SIG-M5 treated with dmso at 0.1 percent for 504 hours (cell line): ENCODE results near the gene PLEKHG2.
A peak's percentile ranks its signal among the peaks of the same experiment; 100 is the strongest.

Experiments
- DNase-seq: peaks from one replicate; lab custom pipeline; 2025; ENCODE audit not compliant: unreplicated experiment; lab: John Stamatoyannopoulos, UW

PLEKHG2 gene

DNA sequence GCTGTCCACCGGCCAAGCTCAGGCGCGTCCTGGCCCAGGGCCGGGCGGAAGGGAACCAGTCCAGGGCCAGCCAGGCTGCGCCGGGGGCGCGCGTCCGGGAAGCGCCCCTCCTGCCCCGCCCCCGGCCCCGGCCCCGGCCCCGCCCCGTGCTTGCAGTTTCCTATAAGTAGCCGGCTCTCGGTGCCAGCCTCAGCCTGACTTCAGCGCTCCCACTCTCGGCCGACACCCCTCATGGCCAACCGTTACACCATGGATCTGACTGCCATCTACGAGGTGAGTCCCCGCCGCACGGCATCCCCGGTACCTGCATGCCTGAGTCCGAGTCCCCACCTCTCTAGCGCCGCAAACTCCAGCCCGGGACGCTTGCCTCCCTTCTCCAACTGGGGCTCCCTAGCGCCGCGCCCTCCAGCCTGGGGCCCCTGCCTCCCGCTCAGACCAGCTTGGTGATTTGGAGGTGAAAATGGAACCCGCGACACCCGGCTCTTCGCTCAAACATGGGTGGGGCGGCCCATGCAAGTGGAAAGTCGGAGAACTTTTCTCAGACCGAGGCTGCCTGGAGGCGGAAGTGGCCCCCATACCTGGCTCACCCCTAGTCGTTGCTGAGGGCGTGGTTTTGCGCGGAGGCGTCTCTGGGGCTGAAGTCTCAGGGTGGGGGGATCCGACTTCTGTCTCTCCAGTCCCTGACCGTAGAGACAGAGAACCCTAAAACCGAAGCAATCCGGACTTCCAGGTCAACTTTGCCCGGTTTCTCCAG is 5.6 kb upstream of the PLEKHG2 start, which contains the start of gene ZFP36:
Gene ZFP36, plus strand, starts transcription at position 192 of the 754 bp plus-strand sequence. Its CDS starts 58 bp downstream, at position 250.
- DNase-seq, result peak; percentile 72

DNA sequence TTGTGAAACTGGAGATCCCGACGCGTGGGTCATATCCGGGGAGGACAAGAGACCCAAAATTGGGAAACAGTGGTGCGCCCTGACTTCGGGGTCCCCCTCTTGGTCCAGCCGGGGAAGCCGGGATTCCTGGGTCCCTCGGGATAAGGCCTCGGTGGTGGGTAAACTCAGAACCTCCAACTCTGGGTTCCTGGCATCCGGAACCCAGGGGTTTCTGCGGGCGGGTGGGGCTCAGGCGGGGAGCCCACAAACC is 5.1 kb upstream of the PLEKHG2 start:
- DNase-seq, result no peak

DNA sequence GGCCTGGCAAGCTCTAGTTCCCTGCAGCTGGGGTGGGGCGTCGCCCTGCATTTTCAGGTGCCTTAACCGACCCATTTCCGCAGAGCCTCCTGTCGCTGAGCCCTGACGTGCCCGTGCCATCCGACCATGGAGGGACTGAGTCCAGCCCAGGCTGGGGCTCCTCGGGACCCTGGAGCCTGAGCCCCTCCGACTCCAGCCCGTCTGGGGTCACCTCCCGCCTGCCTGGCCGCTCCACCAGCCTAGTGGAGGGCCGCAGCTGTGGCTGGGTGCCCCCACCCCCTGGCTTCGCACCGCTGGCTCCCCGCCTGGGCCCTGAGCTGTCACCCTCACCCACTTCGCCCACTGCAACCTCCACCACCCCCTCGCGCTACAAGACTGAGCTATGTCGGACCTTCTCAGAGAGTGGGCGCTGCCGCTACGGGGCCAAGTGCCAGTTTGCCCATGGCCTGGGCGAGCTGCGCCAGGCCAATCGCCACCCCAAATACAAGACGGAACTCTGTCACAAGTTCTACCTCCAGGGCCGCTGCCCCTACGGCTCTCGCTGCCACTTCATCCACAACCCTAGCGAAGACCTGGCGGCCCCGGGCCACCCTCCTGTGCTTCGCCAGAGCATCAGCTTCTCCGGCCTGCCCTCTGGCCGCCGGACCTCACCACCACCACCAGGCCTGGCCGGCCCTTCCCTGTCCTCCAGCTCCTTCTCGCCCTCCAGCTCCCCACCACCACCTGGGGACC is 4.6 kb upstream of the PLEKHG2 start:
- DNase-seq, result peak; percentile 47

DNA sequence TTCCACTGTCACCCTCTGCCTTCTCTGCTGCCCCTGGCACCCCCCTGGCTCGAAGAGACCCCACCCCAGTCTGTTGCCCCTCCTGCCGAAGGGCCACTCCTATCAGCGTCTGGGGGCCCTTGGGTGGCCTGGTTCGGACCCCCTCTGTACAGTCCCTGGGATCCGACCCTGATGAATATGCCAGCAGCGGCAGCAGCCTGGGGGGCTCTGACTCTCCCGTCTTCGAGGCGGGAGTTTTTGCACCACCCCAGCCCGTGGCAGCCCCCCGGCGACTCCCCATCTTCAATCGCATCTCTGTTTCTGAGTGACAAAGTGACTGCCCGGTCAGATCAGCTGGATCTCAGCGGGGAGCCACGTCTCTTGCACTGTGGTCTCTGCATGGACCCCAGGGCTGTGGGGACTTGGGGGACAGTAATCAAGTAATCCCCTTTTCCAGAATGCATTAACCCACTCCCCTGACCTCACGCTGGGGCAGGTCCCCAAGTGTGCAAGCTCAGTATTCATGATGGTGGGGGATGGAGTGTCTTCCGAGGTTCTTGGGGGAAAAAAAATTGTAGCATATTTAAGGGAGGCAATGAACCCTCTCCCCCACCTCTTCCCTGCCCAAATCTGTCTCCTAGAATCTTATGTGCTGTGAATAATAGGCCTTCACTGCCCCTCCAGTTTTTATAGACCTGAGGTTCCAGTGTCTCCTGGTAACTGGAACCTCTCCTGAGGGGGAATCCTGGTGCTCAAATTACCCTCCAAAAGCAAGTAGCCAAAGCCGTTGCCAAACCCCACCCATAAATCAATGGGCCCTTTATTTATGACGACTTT is 3.9 kb upstream of the PLEKHG2 start:
- peak; percentile 25 for DNase-seq

DNA sequence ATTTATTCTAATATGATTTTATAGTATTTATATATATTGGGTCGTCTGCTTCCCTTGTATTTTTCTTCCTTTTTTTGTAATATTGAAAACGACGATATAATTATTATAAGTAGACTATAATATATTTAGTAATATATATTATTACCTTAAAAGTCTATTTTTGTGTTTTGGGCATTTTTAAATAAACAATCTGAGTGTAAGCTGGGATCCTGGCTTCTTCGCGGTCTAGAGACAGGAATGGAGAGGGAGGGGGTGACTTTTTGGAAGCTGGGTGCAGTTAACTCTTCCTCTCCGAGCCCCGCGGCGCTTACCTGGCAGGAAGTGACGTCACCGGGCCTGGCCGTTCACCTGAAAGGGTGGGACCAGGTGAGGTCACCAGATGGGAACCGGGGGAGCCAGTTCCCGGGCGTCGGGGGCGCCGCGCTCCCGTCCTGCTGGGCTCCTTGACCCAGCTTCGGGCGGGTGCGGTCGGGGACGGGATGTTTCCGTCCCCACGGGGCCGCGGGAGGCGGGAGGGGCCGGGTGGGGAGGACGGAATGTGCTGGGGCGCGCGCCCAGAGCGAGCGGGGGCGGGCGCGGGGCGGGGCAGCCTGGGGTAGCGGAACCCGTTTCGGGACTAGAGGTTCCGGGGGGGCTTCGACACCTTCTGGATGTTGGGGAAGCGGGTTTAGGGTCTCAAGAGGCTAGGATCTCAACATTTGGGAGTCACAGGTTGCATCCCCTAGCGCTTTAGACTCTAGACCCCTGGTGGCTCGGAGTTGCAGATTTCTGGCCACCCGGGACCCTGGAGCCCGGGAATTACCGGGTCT is 3.1 kb upstream of the PLEKHG2 start:
- DNase-seq, result peak; percentile 73

DNA sequence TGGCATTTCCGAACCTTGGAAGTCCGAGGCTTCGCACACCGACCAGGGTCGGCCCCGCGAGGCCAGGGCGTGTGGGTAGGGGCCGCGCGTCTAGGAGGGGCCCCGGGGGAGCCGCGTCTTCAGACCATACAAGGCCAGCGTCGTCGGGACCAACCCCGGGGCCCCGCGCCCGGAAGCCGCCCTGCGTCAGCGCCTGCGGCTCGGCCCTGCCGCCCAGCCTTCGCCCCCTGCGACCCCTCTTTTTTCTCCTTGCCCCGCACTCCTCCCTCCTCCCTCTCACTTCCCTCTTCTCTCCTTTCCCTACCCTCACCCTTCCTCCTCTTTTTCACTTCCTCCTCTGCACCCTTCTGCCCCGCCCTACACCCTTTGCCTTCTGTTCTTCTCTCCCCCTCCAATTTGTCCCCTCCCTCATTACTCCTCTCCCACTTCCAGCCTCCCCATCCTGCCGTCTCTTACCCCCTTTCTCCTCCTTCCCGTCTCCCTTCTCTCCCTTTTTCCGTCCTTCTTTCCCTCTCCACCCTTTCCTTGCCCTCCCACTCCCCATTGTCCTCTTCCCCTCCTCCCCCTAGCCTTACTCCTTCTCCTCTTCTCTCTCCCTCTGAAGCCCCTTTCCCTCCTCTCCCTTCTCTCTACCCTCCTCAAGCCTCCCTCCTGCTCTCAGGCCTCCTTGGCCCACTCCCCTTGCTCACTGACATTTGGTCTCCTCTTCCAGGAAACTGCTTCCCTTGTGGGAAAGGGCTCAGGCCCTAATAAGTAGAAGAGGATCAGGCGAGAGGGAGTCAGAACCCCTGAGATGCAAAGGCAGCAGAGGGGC is 2.2 kb upstream of the PLEKHG2 start:
- peak; percentile 95 for DNase-seq

DNA sequence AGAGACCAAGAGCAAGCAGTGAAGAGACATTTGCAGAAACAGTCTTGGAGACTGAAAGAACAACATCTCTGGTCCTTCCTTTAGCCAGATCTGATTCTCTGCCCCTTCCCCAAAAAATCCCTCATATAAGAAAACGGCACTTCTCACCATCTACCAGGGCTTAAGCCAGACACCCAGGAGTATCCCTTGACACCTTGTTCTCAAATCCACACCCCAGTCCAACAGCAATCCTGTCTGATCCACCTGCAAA is 1.7 kb upstream of the PLEKHG2 start:
- DNase-seq, result no peak

DNA sequence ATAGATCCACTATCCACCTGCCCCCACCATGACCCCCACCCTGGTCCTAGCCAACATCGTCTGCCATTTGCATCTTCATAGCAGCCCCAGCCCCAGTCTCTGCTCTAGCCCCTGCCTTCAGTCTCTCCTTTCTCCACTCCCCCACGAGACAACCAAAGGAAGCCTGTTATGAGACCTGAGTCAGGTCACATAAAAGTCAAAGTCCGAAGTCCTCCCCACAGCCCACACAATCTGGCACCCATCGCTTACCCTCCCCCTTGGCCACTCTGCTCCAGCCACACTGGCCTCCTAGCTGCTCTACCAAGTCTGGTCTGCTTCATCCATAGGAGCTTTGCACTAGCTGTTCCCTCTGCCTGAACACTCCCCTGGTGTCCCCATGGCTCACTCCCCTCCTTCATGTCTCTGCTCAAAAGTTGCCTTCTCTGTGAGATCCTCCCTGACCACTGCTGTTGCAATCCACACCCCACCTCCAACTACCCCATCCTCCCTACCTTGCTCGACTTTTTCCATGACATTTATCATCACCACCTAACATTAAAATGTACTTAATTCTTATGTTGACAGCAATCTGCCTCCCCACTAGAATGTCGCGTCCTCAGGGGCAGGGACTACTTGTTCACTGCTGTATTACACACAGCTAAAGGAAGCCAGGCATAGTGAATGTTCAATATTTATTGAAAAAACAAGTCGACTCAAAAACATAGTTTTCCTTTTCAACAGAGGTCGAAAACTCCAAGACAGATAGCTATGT is 1.2 kb upstream of the PLEKHG2 start:
- peak; percentile 61 for DNase-seq

DNA sequence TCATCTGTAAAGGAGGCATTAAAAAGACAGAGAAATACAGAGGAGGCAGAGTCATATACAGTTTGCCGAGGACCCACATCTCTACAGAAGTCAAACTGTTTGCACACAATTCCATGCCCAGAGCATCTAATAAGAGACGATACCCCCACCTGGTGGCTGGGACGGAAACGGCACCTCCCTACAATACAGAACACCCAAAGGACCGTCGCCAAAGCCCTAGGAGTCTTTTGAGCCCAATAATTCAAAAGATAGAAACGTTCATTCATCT is 703 bp upstream of the PLEKHG2 start:
- peak; percentile 87 for DNase-seq

DNA sequence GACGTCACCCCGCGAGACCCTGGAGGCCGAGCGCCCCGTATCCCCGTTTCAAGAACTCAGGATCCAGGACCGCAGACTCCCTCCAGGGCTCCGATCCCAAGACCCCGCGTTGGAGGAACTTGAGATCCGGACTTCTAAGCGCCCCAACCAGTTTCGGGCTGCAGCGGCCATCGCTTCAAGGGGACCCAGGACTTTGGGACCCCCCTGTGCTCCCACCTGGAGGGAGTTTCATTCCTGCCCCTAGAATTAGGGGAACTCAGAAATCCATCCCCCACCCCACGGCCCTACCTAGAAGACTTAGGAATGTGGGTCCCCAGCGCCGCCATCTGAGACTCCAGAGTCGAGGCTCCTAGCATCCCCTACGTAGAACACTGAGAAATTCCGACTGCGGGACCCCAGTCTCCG is 400 bp downstream of the PLEKHG2 start:
- no peak for DNase-seq

DNA sequence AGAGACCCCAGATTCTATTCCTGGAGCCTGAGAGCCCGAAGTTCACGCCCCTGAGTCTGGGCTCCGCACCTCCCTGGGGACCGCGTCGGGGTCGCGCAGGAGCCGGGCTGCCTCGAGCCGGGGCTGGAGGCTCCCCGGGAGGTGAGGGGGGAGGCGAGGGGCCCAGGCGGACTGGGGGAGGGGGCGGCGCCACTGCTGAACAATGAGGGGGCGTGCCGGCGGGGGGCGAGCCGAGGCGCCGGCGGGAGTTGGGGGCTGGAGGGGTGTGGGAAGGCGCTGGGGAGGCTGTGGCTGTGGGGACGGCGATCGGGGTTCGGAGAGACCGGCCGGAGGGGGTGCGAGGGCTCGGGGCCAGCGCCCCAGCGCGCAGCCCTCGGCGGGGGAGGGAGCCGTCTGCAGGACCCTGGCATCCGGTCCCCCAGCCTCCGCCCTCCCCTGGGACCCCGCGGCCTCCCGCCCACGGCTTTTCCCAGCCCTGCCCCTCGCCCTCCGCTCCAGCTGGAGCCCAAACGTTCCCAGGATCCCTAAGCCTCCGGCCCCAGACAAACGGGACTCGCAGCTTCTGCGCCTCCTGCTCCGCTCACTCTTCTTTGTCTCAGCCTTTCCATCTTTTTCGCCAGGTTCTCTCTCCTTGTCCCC is 922 bp downstream of the PLEKHG2 start:
- DNase-seq, result no peak

DNA sequence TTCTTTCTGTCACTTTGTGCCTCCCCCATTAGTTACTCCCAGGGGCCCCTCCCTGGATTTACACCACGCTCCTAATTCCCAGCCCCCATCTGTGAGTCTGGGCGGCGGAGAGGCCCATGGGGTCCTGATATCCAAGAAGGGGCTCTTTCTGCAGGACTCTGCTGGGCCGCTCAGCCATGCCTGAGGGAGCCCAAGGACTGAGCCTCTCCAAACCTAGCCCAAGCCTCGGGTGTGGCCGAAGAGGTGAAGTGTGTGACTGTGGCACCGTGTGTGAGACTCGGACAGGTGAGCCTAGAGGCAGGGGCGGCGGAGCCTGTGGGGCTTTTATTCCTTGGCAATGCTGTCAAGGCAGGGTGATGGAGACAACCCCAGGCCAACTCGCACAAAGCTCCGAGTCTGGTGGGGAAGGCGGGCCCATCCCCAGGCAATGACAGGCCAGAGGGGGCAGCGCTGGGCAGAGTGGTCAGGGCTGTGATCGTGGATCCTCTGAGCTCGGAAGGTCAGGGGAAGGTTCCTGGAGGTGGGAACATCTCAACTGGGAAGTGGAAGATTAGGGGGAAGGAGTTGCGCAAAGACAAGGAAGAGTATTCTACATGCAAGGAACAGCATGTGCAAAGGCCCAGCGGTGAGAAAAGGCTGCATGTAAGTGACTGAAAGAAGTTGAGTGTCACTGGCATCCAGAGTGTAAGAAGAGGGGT is 1.6 kb downstream of the PLEKHG2 start:
- DNase-seq, result no peak

DNA sequence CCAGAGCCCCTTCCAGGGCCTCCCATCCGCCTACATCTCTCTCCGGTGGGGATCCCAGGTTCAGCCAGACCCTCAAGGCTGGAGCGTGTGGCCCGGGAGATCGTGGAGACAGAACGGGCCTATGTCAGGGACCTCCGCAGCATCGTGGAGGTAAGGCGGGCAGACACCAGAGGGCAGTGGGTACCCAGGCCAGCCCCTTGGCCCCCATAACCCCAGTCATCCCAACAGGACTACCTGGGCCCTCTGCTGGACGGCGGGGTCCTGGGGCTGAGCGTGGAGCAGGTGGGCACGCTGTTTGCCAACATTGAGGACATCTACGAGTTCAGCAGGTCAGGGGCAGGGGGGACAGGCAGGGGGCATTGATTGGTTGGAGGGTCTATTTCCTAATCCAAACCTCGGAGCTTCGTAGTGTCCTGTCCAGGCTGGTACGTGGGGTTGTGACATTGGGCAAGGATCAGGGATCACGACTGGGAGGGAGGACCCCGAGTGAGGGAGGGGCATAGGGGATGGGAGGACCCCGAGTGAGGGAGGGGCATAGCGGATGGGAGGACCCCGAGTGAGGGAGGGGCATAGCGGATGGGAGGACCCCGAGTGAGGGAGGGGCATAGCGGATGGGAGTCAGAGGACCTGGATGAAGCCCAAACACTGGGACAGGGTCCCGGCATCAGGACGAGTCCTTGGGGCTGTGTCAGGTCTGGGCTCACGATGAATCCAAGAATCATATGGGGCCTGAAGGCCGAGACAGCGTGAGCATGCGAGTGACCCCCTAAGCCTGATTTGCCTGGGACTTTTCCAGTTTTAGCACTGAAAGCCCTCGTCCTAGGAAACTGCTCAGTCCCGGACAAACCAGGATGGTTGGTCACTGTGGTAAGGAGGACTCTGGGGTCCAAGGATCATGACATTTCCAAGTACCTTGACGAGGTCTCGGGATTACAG is 2.9 kb downstream of the PLEKHG2 start:
- no peak for DNase-seq

DNA sequence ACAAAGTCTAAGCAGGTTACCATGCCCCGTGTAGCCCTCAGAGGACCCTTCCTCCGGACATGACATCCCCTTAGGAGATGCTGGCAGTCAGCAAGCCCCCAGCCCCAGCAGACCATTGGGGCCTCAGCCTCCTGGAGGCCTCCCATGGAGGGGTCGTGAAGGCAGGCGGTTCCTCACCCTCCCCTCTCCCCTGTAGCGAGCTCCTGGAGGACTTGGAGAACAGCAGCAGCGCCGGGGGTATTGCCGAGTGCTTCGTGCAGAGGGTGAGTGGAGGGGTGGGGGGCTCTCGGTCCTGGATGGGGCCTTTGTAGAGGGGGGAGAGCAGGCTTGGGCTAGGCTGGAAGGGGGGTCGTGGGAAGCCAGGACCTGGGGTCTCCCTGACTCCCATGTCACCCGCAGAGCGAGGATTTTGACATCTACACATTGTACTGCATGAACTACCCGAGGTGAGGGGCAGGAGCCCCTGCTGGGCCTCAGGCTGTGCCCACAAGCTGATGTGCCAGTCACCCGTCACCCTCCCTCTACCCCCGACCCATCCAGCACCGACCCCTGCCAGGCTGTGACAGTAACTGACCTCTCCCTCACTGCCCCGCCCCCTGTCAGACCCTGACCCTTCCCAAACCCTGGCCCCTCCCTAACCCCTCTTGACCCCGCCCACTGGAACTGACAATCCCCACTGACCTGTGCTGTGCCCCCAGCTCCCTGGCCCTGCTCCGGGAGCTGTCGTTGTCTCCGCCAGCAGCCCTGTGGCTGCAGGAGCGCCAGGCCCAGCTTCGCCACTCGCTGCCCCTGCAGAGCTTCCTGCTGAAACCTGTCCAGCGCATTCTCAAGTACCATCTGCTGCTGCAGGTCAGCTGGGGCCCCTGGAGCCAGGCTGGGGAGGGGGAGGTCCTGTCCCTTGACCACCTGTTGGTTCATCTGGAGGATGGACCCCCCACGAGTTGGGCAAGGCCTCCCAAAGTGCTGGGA is 4.0 kb downstream of the PLEKHG2 start:
- DNase-seq, result no peak

DNA sequence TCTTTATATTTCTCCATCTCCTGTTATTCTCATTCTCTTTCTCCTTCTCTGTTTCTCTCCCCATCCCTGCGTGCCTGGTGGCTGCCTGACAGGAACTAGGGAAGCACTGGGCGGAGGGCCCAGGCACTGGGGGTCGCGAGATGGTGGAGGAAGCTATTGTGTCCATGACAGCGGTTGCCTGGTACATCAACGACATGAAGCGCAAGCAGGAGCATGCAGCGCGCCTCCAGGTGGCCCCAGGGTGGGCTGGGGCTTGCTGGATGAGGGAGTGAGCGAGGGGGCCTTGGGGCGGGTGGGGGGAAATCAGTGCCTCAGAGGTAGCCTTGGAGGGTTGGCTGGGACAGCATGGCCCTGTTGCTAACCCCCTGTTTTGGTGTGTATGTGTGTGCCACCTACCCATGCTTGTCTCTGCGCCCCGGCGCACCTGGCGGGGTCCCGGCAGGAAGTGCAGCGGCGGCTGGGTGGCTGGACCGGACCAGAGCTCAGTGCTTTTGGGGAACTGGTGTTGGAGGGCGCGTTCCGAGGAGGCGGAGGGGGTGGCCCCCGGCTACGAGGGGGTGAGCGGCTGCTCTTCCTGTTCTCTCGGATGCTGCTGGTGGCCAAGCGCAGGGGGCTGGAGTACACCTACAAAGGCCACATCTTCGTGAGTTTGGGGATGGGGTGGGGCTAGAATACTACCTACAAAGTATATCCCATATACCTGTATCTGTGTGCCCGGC is 5.2 kb downstream of the PLEKHG2 start:
- no peak for DNase-seq

DNA sequence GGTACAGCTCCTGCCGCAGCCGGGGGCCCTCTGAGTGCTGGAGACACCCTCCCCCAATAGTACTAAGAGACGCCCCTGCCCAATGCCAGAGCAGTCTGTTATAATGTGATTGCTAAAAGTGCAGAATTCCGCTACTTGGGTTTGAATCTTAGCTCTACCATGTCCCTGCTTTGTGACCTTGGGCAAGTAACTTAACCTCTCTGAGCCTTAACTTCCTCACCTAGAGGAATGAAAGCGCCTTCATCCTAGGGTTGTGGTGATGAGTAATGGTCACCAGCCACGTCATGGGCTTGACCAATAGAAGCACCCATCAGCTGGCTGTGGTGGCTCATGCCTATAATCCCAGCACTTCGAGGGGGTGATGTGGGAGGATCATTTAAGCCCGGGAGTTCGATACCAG is 6.5 kb downstream of the PLEKHG2 start:
- no peak for DNase-seq
